Skin epidermis (tissue), 12 donors: ENCODE measurements around the gene ZNF304.
A peak's percentile ranks its signal among the peaks of the same experiment; 100 is the strongest.

Source experiments
- H3K27ac ChIP-seq, 21 experiments: fragments of 200-600 bp; sonication (generic) in 11 of 21; one replicate each; pipeline ENCODE4 v1.5.0; 2020; ENCODE audit warnings: mild to moderate bottlenecking in 3 of 21, inconsistent platforms in 2 of 21, moderate library complexity in 2 of 21
- H3K4me3 ChIP-seq, 7 experiments: fragments of 200-600 bp; sonication (generic) in 2 of 7; one replicate each; pipeline ENCODE4 v1.5.0; 2020; ENCODE audit warnings: inconsistent platforms in 2 of 7, mild to moderate bottlenecking in 2 of 7, moderate library complexity in 1 of 7

The ZNF304 gene

GRCh38 chr19:57350877-57351805, at the start of gene ZNF304:
TSS of gene ZNF304 (plus strand) at chr19:57351271. CDS start at chr19:57351665, 394 bp downstream.
- Histone ChIP-seq H3K27ac (peak within 1 kb of the TSS; percentile 16 to 92 (median 83)), H3K4me3 (peak within 1 kb of the TSS; percentile 68 to 97 (median 88))

- Histone ChIP-seq H3K4me3 (no peak overlapping the region), H3K27ac (peak overlapping the region in 13 of 21 experiments; percentile 6 to 74 (median 41))
These were observed 49.0 kb upstream of the ZNF304 start for GRCh38 chr19:57302020-57302465.

GRCh38 chr19:57302727-57303401, 48.2 kb upstream of the ZNF304 start:
- H3K27ac ChIP-seq, result peak overlapping the region in 14 of 21 experiments; percentile 5 to 58 (median 24)
- H3K4me3 ChIP-seq, result no peak overlapping the region

DNA sequence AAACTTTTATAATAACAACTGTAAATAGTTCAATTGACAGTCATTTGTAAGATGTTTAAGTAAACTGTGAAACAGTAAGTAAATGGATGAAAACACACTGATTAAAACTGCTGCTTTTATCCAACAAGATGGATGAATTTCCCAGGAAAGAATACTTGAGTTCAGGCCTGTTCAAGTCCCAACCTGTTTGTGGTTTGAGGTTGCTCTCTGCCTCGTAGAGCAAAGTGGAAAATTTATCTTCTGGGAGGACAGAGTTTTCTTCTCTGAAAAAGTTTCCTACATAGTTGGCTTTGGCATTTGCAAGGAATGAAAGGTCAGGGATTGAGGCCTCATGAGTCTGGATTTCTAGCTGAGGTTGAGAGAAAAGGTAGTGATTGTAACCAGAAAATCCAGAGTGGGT, 46.0 kb upstream of the ZNF304 start:
- H3K27ac ChIP-seq, result peak overlapping the region in 1 of 21 experiments; percentile 30
- H3K4me3 ChIP-seq, result no peak overlapping the region

DNA sequence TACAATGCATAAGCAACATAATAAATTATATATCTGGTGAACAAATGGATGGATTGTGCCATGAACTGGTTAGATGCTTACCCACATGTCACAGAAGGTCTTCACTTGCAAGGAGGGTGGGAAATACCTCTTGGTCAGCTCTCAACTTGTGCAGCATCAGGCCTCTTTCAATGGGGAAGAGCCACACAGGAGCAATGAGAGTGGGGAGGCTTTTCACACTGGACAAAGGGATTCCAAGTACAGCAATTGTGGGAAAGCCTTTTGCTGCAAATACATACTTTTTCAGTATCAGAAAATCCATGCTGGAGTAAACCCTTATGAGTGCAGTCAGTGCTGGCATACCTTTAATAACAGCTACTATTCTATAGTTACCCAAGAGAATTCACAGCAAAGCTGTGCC, 42.6 kb upstream of the ZNF304 start:
- Histone ChIP-seq H3K4me3 (no peak overlapping the region), H3K27ac (no peak overlapping the region)

DNA sequence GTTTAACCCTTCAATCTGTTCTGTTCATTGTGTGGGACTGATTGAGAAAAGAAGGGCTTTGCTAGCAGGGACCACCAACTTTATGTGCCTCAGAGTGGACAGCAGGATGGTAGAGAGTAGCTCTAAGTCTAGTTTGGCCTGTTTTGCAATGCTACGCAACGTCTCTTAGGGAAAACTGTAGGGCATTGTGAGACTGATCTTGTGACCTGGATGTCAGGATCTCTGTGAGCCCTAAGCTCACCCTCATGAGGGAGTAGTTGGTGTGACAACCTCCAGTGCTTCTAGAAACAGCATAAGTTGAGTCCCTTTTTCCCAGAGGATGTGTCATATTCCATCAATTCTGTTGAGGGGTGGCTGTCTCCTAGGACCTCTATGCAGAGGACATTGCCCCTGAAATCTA, 40.3 kb upstream of the ZNF304 start:
- H3K27ac ChIP-seq, result no peak overlapping the region
- no peak overlapping the region for H3K4me3 ChIP-seq

DNA sequence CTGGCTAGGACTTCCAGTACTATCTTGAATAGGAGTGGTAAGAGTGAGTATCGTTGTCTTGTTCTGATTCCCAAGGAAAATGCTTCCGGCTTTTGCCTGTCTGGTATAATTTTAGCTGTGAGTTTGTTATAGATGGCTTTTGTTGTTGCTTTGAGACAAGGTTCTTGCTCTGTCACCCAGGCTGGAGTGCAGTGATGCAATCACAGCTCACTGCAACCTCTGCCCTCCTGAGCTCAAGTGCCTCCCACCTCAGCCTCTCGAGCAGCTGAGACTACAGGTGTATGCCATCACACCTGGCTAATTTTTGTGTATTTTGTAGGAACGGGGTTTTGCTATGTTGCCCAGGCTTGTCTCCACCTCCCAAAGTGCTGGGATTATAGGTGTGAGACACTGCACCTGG, 36.9 kb upstream of the ZNF304 start:
- H3K4me3 ChIP-seq, result no peak overlapping the region
- H3K27ac ChIP-seq, result no peak overlapping the region

GRCh38 chr19:57317503-57317902, 33.6 kb upstream of the ZNF304 start:
- Histone ChIP-seq H3K4me3 (no peak overlapping the region), H3K27ac (no peak overlapping the region)

DNA sequence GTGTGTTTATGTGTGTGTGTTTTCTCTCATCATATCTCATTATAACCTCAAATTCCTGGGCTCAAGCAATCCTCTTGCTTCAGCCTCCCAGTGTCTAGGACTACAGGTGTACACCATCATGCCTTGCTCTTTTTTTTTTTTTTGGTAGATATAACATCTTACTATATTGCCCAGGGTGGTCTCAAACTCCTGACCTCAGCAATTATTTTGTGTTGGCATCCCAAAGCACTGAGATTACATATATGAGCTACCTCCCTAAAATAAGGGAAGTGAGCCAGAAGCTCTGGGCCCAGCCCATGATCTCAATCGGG, 31.2 kb upstream of the ZNF304 start:
- Histone ChIP-seq H3K27ac (peak overlapping the region; percentile 62 to 98 (median 89)), H3K4me3 (peak overlapping the region; percentile 77 to 99 (median 88))

- Histone ChIP-seq H3K27ac (peak within 1 kb of the TSS; percentile 65 to 98 (median 89)), H3K4me3 (peak within 1 kb of the TSS; percentile 77 to 99 (median 88))
These were observed 30.6 kb upstream of the ZNF304 start, which contains the start of gene ZNF543 for GRCh38 chr19:57320180-57321084. TSS of gene ZNF543 (plus strand) at chr19:57320472. CDS start at chr19:57320854, 382 bp downstream.

DNA sequence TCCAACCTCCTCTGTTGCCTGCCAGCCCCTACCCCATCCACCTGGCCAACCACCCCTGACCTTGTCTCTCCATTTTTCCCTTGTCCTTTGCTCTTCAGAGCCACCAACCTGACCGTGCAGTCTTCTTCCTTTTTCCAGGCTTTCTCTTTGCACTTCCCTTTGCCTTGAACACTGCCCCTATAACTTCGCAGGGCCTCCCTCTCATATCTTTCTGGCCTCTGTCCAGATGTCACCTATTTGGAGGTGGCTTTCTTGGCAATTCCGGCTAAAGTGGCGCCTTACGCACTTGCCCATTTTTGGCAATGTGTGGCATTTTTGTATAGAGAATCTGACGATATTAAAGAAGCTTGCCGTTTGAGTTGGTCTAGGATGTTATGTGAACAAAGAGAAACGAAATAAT, 30.0 kb upstream of the ZNF304 start:
- peak overlapping the region; percentile 77 to 99 (median 88) for H3K4me3 ChIP-seq
- peak overlapping the region in 16 of 21 experiments; percentile 80 to 98 (median 90) for H3K27ac ChIP-seq

GRCh38 chr19:57321751-57322150, 29.3 kb upstream of the ZNF304 start:
- Histone ChIP-seq H3K4me3 (peak overlapping the region in 2 of 7 experiments; percentile 93 to 99), H3K27ac (no peak overlapping the region)

DNA sequence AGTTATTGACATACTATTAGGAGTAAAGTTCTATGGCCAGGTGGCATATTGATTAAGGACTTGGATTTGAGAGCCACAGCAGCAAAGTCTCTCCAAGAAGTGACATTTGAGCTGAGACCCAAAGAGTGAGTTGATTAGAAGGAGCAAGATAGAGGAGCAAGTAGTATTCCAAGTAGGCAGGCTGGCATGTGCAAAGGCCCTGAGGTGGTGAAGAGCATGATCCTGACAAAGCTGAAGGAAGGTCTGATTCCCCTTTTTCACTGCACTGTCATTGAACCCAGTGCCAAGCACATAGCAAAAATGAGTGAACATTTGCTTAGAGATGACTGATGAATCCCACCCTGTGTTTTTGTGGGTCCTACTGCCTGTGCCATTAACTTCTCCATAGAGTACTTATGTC, 26.1 kb upstream of the ZNF304 start:
- Histone ChIP-seq H3K4me3 (no peak overlapping the region), H3K27ac (no peak overlapping the region)

DNA sequence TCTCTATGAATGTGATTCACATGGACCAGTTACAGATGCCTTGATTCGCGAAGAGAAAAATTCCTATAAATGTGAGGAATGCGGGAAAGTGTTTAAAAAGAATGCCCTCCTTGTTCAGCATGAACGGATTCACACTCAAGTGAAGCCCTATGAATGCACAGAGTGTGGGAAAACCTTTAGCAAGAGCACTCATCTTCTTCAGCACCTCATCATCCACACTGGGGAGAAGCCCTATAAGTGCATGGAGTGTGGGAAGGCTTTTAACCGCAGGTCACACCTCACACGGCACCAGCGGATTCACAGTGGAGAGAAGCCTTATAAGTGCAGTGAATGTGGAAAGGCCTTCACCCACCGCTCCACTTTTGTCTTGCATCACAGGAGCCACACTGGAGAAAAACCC, 23.1 kb upstream of the ZNF304 start:
- Histone ChIP-seq H3K27ac (no peak overlapping the region), H3K4me3 (no peak overlapping the region)

GRCh38 chr19:57334191-57334590, 16.9 kb upstream of the ZNF304 start:
- Histone ChIP-seq H3K4me3 (no peak overlapping the region), H3K27ac (no peak overlapping the region)

- H3K27ac ChIP-seq, result no peak overlapping the region
- no peak overlapping the region for H3K4me3 ChIP-seq
These were observed 12.2 kb upstream of the ZNF304 start for GRCh38 chr19:57338877-57339276.

DNA sequence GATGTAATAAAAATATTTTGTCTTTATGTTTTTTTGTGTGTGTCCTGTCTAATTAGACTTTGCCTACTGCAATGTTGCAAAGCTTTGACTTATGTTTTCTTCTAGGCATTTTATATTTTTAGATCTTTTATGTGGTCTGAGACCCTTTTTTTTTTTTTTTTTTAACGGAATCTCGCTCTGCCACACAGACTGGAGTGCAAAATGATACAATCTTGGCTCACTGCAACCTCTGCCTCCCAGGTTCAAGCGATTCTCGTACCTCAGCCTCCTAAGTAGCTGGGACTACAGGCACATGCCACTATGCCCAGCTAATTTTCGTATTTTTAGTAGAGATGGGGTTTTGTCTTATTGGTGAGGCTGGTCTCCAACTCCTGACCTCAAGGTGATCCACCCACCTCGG, 8.5 kb upstream of the ZNF304 start:
- no peak overlapping the region for H3K4me3 ChIP-seq

GRCh38 chr19:57348136-57348535, 2.9 kb upstream of the ZNF304 start:
- no peak overlapping the region for H3K27ac ChIP-seq

More for the DNA sequence above, 8.5 kb upstream of the ZNF304 start:
- H3K27ac ChIP-seq, result no peak overlapping the region

GRCh38 chr19:57351867-57352266, 796 bp downstream of the ZNF304 start:
- Histone ChIP-seq H3K27ac (peak overlapping the region in 17 of 21 experiments; percentile 16 to 92 (median 84)), H3K4me3 (peak overlapping the region; percentile 68 to 97 (median 88))

More at GRCh38 chr19:57348136-57348535, 2.9 kb upstream of the ZNF304 start:
- H3K4me3 ChIP-seq, result no peak overlapping the region

DNA sequence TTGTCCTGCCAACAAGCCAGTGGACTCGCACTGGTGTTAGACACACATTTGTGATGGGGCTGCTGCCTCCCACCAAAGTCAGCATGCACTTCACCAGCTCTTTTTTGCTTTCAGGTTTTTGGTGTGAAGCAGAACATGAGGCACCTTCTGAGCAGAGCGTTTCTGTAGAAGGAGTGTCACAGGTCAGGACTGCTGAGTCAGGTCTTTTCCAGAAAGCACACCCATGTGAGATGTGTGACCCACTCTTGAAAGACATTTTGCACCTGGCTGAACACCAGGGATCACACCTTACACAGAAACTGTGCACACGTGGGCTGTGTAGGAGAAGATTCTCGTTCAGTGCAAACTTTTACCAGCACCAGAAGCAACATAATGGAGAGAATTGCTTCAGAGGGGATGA, 4.8 kb downstream of the ZNF304 start:
- no peak overlapping the region for H3K4me3 ChIP-seq
- no peak overlapping the region for H3K27ac ChIP-seq
